DMS114 treated with DMSO at 0.1 percent for 48 hours (cell line): ENCODE measurements around the gene LIM2.

ENCODE experiments used
- DNase-seq: peaks from one replicate; lab custom pipeline; 2025; ENCODE audit not compliant: unreplicated experiment; lab: John Stamatoyannopoulos, UW

LIM2 gene

DNA sequence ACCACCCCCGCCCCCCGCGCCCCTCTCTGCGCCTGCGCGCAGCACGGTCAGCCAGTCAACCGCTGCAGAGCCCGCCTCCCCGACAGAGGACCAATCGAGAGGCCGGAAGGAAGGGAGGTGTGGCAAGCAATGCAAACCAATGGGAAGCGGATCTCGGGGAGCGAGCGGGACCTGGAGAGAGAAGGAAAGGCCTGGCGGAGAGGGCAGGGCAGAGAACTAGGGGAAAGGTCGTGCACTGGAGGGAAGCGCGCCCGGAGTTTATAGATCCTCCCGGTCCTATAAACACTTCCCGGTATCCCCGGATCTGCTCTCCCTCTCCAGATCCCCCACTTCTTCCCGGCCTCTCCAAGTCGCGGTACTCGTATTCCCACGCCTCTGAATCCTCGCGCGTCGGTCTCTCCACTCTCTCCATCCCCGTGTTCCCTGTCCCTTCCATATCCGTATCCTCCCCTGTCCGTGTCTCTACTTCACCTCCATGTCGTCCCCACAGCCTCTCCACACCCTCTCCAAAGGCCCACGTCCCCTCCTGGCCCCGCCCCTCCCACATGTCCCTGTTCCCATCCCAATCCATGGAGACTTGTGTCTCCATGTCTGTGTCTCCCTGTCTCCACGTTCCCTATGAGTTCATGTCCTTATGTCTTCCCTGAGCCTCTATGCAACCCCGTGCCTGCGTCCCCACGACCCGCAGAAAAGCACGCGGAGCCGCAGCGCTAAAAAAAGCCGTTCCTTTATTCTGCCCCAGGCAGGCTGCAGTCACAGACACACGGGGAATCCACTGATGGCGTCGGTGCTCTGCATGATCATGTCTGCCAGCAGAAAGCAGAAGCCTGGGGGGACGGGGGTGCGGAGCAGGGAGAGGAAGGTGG, 21.2 kb downstream of the LIM2 start:
- DNase-seq = peak; percentile 92

- no peak for DNase-seq
Measured at GRCh38 chr19:51365965-51366388, 21.8 kb downstream of the LIM2 start, which contains the start of gene ETFB. ETFB (minus strand) TSS chr19:51366388; CDS start chr19:51366326, 62 bp downstream.

GRCh38 chr19:51365211-51365964, 22.4 kb downstream of the LIM2 start:
- no peak for DNase-seq

GRCh38 chr19:51364200-51365106, 23.3 kb downstream of the LIM2 start:
- DNase-seq = no peak

- no peak for DNase-seq
Measured at GRCh38 chr19:51361239-51361638, 26.5 kb downstream of the LIM2 start.

DNA sequence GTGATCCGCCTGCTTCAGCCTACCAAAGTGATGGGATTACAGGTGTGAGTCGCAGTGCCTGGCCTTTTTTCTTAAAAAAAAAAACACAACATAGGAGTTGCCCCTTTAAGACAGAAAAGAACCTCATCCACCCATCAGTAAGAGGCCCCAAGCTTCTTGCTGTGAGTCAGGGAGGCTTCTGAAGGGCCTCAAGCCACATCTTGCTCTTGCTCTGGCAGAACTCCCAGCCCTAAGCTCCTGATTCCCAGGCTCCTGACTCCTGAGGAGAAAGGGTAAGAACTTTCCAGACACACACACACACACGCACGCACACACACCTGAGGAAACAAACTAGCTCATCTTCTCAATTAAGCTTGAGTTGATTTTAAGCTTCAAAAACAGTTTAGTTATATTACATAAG, 28.5 kb downstream of the LIM2 start:
- no peak for DNase-seq

DNA sequence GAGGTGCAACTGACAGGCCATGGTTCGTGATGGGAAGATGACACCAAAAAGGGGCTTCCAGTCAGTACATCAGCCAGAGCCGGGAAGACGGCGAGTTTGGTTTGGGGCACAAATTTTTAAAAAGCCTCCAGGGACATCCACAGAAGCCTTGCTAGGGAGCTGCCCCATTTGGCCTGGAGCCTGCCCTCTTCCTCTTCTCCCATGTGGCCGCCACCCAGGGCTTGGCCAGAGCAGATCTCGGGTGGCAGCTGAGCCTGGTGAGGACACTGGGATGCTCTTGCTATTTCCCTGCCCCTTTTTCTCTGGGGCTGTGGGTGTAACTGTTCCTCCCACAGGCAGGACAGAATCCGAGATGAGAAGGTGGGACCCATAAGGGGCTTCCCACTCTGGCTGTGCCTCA, 29.8 kb downstream of the LIM2 start:
- no peak for DNase-seq

DNA sequence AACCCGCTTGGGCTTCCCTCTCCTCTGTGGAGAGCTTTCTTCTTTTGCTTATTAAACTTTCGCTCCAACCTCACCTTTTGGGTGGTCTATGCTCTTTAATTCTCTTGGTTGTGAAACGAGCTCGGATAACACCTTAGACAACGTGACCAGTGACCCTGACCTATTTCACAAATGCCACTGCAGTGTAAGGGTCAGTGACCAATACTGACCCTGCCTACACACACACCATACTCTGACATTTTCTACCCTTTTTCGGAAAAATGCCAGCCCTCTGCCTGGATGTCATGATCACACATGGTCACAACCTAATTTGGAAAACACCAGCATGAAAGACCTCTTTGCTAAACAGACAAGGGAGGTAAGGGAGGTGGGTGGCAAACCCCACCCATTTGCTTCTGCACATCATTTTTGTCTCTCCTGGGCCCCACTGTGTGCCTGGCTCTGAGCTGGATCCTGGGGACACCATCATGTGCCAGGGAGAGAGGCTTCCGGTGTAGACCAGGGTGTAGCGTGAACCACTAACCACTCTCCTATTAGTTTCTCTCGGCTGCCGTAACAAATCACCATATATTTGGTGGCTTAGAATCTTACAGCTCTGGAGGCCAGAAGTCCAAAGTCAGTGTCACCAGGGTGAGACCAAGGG, 31.5 kb downstream of the LIM2 start:
- no peak for DNase-seq

- no peak for DNase-seq
Measured at GRCh38 chr19:51354742-51355148, 33.0 kb downstream of the LIM2 start.

DNA sequence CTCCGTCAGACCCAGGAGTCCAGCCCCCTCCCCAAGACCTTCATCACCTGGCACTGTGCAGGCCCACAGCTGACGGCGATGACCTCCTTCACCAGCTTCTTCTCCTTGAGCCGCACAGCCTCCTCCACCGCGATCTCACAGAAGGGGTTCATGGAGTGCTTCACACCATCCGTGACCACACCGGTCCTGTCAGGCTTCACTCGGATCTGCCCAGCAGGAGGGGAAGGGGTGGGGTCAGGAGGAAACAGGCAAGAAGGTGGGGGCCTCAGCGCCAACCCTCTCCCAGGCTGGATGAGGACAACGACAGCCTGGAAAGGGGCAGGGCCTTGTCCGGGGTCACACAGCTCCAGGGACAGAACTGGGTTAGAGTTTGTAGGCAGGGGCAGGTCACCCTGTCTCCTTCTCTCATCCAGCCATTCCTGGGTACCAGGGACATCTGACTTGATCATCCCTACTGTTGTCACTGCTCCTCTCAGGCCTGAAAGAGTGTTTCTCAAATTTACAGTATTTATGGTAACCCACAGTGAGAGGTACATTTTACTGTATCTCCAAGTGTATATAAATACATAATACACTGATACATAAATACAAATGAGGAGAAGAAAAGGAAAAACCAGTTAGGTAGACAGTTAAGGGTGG, 33.6 kb downstream of the LIM2 start:
- no peak for DNase-seq

DNA sequence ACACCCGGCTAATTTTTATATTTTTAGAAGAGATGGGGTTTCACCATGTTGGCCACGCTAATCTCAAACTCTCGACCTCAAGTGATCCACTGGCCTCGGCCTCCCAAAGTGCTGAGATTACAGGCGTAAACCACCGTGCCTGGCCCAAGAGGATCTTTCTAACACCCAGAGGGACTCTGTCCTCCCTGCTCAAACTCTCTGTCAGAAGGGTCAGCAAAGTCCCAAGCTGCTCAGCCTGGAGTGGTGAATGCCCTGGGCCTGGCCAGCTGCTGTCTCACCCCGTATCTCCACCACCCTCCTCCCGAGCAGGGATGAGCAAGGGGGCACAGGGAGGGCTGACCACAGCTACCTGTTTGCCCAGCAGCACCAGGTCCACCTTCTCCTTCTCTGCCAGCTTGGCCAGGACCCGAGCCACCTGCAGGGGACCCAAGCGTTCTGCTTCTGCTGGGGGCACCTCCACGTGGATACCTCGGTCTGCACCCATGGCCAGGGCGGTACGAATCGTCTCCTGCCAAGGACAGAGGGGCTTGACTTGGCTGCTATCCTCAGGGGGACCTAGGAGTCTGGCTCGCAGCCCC, 34.9 kb downstream of the LIM2 start:
- no peak for DNase-seq

DNA sequence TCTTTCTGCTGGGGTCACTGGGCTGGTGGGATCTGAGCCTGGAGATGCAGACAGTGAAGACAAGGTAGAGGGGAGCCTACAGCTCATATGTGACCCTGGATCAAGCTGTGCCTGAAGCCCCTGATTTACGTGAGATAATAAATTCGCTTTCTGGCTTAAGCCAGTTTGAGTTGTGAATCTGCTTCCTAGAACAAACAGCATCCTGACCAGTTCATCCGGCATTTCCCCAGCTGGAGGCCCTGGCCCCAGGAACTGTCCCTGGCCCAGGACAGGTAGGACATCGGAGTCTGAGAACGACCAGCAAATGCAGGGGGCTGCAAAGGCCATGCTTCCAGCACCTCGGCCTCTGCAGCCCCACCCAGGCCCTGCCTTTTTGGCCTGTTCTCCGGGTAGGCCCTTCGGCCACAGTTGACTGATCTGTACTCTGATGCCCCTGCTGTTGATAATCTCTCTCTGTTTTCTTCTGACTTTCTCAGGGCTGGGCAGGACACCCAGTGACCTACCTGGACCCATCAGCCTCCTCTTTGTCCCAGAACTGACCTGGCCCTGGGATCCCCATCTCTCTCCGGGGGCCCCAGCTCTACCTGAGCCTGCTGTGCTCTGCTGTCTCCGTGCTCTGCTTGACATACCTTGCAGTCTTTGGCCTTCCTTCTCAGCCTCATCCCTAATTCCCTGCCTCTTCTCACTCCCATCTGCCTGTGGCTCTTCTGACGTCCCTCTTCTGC, 36.3 kb downstream of the LIM2 start:
- no peak for DNase-seq

GRCh38 chr19:51347209-51347928, 40.4 kb downstream of the LIM2 start:
- DNase-seq = no peak

- no peak for DNase-seq
Measured at GRCh38 chr19:51346742-51347141, 41.0 kb downstream of the LIM2 start.

DNA sequence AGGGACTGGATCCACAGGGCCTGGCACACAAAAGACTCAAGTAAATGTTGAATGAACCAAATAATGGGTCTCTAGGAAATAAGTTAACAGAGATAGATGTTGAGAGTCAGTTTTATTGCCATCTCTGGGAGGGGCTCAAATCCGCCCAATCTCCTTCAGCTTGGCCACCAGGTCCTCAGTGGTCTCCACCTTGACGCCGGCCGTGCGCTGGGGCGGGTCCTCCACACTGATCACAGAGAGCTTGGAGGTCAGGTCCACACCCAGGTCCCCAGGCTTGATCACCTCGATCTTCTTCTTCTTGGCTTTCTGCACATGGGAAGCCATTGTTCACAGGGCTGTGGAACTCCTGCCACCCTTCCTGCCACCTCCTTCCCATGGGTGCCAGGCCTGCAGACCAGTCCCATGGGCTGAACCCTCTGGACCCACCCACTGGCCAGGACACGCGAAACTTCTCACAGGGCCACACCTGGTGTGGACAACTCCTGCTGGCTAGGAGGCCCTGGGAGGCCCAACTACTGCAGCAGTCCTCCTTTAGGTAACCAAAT, 42.6 kb downstream of the LIM2 start:
- no peak for DNase-seq

DNA sequence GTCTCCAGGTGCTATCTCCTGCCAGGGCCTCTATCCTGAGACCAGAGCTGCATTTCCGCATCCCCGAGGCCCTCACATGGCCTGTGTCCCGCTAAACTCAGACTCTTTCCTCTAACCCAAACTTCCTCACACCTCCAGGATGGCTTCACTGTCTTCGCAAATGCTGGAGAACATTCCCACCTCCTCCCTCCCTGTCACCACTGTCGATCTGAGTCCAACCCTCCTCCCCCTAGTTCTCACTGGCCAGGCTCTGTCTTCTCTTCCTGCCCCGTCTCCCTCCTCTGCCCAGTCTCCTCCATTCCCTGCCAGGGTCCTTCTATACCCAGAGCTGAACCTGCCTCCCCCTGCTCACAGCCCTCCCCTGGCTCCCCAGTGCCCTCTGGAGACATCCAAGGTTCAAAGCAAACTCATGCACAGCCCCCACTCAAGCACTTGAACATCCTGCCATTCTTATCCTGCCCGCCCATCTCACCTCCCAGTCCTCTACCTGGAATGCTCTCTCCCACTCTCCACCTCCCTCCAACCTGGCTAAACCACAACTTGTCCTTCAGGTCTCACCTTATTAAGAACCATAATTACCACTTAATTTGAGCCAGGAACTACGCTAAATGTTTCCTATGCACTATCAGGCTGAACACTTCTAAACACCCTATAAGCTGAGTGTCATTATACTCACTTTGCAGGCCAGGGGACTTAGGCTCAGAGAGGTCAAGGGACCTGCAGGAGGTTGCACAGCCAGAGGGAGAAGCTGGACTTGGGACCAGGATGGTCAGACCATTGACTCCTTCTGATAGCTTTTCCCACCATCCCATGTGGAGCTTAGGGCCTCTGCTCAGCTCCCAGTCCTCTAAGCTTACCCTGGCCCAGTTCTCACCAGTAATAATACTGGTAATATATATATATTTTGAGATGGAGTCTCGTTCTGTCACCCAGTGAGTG, 44.9 kb downstream of the LIM2 start:
- no peak for DNase-seq

GRCh38 chr19:51341976-51342580, 45.7 kb downstream of the LIM2 start, which contains the start of gene VSIG10L:
VSIG10L (minus strand) TSS chr19:51342139; CDS start chr19:51342124, 15 bp downstream.
- DNase-seq = no peak
